Activated CD4-positive, CD25-positive, alpha-beta regulatory T cell treated with anti-CD3 and anti-CD28 coated beads, Interleukin-2, amount 50 U/mL, for 16 hours (primary cell): ENCODE results near the gene GRIA4.
"Not testable (repeated sequence)": the region's sequence is repeated elsewhere in the genome, so short reads cannot be mapped to it uniquely, and the experiment has no call there.

Experiments
- DNase-seq: peaks from one replicate; pipeline ENCODE4 v3.0.0-alpha.2; 2020; ENCODE audit warnings: low read depth, low spot score

The GRIA4 gene

DNA sequence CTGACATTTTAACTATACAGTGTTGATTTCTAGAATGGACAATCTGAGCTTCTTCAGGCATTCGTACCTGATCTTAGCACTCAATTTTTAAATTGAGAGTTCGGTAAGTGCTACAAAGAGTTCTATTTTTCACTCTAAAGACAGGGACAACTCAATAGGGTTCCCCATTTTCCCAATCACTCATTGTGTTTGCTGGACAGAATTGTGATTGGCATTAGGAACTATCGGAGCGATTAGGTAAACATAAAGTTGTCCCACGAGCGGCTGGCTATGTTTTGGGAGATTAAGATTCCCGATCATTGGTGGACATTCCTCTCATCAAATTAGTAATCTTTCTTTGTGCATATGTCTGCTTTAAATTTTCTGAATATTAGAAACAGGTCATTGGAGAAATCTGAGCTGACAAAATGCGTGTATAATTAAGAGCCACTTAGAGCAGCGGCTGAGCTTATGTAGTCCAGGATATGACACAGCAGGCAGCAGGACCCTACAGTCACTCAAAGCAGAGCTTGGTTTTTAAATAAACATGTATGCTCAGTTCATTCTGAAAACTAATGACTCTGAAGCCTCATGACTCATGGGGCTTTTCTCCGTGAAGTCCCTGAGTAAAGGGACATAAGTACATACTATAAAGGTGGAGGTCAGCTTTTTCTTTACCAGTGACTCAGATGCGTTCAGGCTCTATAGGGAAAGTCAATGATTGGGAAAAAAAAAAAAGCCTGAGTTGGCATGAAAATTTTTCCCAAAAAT is 109.4 kb downstream of the GRIA4 start:
- DNase-seq = no peak

DNA sequence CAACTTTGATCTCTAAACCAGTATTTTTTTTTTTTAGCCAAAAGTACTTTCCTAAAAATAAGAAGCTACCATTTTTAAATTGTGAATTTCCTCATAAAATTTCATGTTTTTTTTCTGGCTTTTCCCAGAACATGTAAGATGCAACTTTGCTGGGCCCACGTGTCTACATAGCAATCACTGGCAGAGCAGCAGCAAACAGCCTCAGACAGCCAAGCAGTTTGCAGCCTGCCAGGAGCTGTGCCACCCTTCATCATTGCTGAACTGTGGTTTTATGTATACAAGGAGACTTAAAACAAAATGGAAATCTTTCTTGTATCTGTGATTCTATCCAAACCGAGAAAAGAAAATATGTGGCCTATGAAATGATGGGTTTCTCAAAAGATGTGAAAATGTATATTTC is 110.2 kb downstream of the GRIA4 start:
- no peak for DNase-seq

DNA sequence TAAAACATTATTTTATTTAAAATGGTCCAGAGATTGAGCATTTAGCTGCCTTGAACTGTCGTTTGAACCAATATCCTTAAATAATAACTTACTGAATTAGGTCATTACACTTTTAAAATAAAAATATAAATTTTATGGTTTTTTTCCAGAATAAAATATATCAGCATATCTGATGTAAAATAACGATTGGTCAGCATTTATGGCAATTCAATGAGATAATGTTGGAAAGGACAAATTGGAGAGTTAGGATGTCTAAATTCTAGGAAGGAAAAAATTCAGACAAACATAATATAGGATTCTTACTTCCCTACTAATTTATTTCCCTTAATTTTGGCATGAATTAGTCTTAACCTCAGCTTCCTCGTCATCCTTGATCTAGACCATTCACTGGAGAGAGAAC is 113.4 kb downstream of the GRIA4 start:
- no peak for DNase-seq

DNA sequence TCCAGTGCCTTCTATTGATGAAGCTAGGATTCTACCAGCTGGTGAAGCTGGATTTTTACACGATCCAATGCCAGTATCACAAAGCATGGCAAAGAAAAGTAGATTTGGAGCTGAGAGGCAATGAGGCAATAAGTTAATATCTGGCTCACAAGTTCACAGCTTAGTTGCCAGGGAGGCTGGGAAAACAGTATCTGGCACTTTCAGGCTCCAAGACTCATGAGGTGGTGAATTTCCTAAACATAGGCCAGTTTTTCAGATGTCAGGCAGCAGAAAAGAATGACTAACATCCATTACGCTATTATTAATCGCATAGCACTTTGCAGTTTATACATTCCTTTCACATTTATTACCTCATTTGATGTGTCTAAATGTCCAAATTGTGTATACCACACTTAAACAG is 122.7 kb downstream of the GRIA4 start:
- DNase-seq = no peak

DNA sequence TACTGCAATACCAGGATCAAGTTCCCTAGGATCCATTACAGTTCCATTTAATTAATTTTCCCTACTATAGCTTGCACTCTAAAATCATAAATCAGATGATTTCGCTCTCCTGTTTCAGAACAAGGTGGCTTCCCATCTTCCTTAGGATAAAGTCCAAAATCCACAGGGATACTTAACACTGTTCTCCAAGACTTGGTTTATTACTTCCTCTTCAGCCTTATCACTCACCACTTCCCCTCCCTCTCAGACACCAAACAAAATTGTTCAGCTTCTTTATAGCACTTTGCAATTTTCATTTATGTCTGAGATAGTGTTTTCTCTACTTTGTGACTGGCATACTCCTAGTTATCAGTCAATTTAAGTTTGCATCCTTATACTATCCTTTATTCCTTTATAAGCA is 124.6 kb downstream of the GRIA4 start:
- no peak for DNase-seq

DNA sequence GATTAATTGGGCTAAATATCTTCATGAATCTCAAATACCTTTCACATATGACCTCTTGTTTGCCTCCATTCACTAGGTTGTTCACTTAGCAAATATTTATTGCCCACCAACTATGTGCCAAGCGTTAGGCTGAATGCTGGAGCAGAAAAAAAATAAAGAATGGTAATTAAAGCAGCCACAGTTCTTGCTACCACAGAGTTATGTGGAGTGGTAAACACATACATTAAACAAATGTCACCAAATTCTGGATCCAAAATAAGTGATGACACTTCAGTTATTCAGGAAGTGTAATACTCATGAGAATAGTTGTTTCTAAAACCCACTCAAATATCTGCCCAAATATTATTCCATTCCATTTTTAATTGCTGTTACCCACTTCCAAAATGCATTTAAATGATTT is 128.4 kb downstream of the GRIA4 start:
- no peak for DNase-seq

DNA sequence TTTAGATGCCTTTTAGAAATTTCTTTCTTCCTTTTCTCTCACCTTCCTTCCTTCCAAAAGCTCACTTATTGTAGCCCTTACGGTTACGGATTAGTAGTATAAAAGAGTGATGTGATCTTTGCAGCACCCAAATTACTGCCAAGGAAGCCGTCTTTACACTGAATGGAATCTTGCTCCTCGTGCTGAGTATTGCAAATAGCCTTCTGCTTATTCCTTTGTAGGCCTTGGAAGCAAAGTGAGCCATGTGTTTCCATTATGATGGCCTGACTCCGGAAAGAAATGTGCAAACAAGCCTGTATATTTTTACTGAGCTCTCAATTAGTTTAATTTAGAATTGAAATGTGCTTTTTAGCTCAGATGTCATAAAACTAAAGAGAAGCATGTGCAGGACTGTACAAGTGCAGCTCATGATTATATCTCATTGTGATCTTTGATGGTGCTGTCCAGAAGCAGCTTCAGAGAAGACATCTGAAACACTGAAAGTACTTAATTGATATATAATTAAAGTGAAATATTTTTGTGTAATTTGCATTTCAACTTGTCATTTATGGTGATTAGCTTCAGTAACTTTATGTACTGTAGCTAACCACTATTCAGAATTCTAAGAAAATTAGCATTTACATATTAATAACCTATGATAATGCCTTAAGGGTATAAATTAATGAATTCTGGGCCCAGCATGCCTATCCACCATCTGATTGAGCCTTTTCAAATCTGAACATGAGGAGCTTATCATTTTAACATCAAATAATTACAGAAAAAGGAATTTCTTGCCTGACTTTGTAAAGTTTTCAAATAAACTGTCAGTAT is 129.3 kb downstream of the GRIA4 start:
- no peak for DNase-seq

DNA sequence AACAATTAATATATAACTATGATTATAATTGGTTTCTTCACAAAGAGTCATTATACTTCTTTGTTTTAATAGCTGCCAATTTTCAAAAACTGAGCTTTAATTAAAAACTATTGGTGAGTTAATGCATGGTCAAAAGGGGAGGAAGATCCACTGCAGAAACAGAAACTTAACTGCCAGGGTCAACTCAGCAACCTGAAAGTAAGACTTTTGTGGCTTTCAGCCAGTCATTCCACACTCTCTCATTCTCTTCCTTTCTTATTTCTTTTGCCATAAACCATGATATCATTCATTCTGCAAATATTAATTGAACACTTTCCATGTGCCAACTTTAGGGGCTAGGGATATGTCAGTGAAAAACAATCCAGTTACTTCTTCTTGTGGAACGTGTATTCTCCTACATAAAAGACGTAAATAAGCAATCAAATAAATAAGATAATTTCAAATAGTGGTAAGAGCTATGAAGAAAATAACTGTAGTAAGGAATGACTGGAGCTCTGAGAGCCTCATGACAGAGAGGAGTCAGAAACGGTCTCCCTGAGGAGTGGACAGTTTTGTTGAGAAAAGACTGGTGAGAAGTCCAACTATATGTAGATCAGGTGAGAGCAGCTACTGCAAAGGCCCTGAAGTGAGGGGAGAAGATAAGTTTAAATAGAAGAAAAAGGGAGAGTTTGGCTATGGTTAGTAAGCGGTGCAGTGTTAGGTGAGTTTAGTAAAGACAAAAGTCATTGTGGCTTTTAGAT is 130.5 kb downstream of the GRIA4 start:
- no peak for DNase-seq

DNA sequence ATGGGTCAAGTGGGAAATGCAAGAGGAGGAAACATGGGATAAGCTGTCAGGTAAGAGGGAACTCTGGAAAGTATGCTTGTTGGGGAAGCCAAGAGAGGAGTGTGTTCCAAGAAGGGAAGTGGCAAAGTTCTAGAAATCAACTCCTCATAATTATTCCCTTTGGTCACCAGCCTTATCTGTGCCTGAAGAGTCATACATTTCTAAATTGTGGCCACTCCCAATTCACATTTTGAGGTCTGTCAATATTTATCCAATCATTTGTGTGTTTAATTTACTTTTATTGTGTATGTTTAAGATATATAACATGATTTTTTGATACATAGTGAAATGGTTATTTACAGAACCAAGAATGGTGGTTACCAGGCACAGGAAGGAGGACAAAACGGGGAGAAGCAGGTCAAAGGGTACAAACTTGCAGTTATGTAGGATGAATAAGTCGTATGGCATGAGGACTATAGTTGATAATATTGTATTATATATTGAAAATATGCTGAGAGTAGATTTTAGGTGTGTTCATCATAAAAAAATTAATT is 131.7 kb downstream of the GRIA4 start:
- no peak for DNase-seq

DNA sequence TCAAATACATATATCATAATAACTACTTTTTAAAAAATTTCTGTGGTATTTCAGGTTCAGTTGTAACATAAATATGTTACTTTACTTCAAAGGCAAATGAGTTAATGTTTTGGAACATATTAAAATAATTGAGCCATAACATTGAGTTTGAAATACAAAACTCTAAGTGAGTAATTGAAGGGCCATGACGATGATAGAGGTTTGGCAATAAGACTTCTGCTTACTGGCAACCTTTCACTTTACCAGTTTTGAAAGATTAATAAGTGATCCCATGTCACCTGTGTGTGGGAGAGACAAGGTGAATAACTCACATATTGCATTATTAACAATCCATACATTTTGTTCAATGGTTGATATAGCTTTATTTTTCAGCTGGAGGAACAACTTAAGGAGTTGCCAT is 144.4 kb downstream of the GRIA4 start:
- DNase-seq = no peak

DNA sequence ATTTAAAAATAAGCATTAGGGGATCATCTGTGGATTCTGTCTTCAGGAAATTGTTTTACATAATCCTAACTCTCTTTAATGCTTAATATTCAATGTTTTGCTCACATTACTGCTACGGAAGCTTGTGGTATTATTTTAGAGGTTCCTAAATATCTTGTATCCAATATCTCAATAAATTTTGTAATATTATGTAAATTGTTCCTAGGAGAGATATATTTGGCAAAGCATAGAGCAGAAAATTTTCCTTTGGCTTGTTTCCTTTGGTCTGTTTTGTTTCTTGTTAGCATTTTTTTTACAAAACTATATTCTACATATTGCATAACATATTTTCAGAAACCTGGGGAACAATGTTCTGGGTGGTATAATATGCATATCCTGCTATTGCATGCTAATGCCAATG is 144.8 kb downstream of the GRIA4 start:
- no peak for DNase-seq

DNA sequence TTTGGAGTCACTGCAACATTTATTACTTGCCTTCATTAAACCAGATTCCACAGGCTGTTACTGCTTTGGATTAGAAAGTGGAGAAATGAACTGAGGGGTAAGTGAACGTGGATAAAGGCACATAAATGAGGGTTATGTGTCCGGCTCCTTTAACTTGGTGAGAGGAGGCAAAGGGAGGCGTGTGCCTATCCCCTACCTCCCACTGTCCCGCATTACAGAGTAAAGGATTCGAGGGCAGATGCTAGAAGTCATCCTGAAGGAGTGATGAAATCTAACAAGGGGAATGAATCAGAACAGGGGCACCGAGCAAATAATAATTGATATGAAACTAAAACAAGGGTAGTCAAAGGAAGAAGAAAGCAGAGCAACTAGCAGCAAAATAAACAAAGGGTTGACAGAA is 147.2 kb downstream of the GRIA4 start:
- DNase-seq = no peak

DNA sequence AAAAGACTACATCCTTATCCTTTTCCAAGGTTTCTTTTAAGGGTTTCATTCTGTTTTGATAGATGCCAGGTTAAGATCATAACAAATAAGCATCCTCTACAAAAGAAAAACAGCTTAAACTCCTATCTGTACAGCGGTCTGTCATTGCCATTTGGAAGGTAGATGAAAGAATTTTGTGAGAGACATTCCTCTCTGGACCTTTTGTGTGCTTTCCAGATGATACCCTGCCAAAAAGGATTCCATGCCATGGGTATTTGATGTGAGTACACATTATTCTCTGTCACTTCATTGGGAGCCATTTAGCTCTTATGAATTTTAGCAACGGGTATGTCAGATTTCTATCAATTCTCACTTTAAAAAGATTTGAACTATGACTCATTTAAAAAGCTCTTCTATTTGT is 153.7 kb downstream of the GRIA4 start:
- no peak for DNase-seq

DNA sequence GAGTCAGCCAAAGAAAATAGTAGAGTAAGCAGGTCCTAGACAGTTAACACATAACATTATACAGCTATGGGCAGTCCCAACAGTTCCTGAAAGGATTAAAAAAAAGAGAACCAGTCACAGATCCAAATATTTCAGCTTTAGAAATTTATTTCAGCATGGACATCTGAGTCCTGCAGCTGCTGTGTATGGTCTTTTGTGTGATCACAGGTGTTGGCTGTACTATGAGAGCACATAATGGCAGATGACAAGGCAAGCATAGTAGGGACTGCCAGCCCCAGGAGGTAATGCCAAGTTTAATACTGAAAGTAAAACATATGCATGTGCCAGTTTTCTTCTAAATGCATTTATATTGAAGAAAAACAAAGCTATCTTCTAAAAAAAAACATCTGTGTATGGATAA is 158.1 kb downstream of the GRIA4 start:
- DNase-seq = no peak

DNA sequence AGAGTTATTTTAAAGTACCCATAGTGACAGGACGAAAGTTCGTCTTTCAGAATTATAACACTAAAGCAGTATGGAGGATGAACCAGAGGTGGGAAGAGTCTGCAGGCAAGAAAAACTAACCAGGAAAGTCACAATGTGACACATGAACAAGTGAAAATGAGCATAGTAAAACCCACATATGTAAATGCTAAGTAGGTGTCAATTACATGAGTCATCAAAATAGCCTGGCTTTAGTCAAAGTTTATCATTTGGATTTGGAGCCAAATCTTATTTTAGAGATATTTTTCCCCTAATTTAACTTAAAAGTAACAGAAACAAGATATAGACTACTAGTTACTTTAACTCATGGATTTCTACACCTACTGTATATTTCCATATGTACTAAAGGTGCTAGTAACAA is 159.8 kb downstream of the GRIA4 start:
- DNase-seq = no peak

DNA sequence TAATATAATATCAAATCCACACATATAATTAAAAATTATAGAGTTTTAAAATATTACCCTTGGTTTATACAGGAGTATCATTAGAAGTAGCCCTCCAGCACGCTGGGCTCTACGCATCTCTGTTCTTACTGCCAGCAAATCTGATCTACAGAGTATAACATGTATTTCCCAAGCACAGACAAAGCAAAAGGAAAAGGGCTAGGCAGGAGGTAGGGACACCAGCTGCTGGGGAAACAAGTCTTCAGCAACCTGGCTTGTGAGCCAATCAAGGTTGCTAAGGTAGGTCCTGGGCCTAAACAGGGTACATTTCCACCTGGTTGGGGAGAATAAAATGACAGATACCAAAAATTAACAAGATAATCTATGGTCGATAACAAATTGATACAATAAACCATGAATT is 163.6 kb downstream of the GRIA4 start:
- not testable (repeated sequence) for DNase-seq

DNA sequence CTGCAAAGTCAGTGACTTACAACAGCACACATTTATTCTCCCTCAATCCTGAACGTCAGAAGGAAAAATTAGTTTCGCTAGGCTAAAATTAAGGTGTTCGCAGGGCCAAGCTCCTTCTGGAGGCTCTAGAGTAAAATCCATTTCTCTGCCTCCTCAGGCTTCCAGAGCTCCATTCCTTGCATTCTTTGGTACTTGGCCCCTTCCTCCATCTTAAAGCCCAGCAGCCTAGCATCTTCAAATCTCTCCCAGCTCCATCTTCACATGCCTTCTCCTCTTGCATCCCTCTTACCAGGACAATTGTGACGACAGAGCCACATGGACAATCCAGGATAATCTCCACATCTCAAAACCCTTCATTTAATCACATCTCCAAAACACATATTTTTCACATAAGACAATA is 165.0 kb downstream of the GRIA4 start:
- DNase-seq = no peak

DNA sequence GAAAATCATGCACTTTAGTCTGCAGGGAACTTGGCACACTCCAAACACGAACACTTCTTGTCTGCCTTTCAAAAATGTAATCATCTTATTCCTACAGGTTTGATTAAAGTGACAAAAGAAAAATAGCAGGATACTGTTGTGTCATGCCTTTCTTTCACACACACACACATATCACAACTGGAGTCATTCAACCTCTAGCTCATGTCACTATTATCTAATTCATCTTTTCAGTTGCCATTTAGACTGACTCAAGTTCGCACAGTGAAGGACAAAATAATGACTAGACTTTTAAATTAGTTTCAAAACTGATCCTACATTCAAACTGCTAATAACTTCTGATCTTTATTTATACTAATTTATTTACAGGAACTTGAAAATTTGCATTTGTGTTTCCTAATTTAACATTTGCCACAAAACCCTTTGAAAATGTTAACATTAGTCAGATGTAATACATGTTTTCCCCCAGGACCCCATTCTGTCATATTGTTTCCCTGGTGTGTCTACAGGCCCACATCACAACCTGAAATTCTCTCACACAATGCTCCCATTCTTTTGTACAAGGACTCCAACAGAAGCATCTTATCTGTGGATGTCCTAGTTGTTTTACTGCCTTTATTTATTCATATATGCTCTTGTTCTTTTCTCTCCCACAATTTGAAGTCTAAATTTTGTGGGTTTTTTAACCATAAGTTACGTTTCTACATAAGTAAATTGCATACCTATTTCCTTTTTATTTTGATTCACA is 171.1 kb downstream of the GRIA4 start:
- no peak for DNase-seq

DNA sequence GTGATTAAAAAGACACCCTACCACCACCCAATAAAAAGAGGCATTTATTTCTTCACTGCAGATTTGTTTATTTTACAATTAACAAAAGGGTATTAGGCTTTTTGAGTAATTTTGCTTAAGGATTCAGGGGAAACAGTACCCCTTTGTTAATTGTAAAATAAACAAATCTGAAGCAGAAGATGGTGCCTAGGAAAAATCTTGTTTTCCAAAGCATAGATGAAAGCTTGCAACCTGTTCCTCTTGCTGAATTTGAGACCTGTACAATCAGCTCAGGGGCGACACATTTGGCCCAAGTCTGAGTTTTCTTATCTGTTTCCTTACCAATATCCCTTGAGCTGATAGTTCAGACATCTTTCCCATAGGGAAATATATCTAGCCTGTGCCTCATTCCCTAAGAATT is 171.9 kb downstream of the GRIA4 start:
- no peak for DNase-seq

DNA sequence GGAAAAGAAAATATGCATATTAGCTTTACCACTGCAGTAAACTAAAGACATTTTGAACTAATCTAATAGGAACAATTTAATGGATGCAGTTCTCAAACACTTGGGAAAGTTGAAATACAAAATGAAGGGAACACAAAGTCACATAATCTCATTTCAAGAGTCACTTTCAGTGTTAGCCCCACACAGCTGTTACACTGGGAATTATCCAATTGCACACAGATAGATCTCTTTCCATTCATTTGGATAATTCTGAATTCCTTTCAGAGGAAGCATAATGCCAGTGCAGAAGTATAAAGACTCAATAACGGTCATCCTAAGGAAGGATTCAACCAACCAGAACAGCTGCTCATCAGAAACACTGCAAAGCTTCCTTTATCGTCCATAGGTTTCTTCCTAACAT is 173.3 kb downstream of the GRIA4 start:
- no peak for DNase-seq

DNA sequence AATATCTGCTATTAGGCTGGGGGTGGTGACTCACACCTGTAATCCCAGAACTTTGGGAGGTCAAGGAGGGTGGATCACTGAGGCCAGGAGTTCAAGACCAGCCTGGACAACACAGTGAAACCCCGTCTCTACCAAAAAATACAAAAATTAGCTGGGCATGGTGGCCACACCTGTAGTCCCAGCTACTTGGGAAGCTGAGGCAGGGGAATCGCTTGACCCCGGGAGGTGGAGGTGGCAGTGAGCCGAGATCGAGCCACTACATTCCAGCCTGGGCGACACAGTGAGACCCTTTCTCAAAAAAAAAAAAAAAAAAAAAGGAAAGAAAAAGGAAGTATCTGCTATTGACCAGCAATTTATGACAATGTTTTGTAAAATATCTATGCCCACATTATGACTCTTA is 176.0 kb downstream of the GRIA4 start:
- DNase-seq = not testable (repeated sequence)

DNA sequence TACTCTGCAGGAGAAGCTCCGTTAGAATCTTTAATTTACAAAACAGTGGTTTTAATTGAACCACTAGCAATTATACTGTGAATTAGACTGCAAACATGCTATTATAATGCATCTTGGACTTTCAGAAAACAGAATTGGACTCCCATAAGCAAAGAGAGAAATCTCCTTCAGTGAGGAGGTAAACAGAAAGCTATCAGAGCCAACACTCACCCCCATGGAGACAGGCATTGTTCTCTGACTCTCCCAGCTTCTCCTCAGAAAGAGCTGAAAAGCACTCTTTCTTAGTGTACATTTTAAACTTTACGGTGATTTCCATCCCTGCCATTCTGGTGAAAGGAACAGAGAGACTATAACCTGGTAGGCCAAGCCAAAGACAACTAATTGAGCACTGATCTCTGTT is 176.9 kb downstream of the GRIA4 start:
- DNase-seq = no peak
